Measurements from ENCODE around the gene ARL1.

DNA sequence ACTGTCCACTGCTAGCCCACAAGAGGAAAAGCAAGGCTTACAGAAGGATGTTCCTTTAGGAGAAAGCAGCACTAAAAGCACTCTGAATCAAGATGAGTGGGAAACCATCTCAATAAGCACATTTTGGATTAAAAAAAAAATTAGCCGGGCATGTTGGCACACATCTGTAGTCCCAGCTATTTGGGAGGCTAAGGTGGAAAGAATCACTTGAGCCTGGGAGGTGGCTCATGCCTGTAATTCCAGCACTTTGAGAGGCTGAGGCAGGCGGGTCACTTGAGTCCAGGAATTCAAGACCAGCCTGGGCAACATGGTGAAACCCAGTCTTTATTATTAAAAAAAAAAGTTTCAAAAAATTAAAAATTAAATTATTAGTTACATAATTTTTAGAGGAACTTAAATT lies 17.0 kb upstream of the ARL1 start:
- TF ChIP-seq MAFK (IDR thresholded peaks at IDR 0.05; ENCODE audit: low read depth, low read length) (no peak), POLR2A (IDR thresholded peaks at IDR 0.05; ENCODE audit: control extremely low read depth in 1 of 2, low read depth in 2 of 2, low read length in 2 of 2) (no peak), ATF3 (IDR thresholded peaks at IDR 0.05; ENCODE audit: insufficient read depth, low read depth, low read length) (no peak), CTCF (IDR thresholded peaks at IDR 0.05; ENCODE audit: control extremely low read depth in 1 of 3, insufficient read depth in 1 of 3, low read depth in 1 of 3, low read length in 3 of 3) (no peak), CBX8 (IDR thresholded peaks at IDR 0.05; ENCODE audit: borderline replicate concordance, low read depth, low read length) (no peak), EP300 (IDR thresholded peaks at IDR 0.05; ENCODE audit: borderline replicate concordance in 1 of 2, low read depth in 2 of 2, low read length in 2 of 2) (no peak), SIN3A (conservative IDR thresholded peaks at IDR 0.05 in 1 of 2, IDR thresholded peaks at IDR 0.05 in 1 of 2; ENCODE audit: low read depth in 1 of 2, low read length in 2 of 2) (no peak), CHD1 (IDR thresholded peaks at IDR 0.05; ENCODE audit: low read depth, low read length) (no peak), TCF12 (IDR thresholded peaks at IDR 0.05; ENCODE audit: low read depth, low read length) (no peak), BACH1 (IDR thresholded peaks at IDR 0.05; ENCODE audit: low read length) (no peak), RNF2 (IDR thresholded peaks at IDR 0.05; ENCODE audit: borderline replicate concordance, low read depth, low read length, missing control alignments, poor library complexity, severe bottlenecking) (no peak)
